Left ventricle myocardium inferior (tissue), 1 donor: Measurements from ENCODE around the gene CRYM. TPM values are rescaled to one million over a fixed set of nuclear protein-coding genes. Genes with fewer than 3 reads are reported as not detected.
"Not testable (repeated sequence)": the region's sequence is repeated elsewhere in the genome, so short reads cannot be mapped to it uniquely, and the experiment has no call there.

Experiments used
- DNase-seq: peaks from one replicate; pipeline ENCODE4 v3.0.0-alpha.2; 2020
- H3K27ac ChIP-seq: fragments of 200-600 bp; replicated peaks from 2 replicates; pipeline ENCODE4 v1.8.0; 2021
- H3K27me3 ChIP-seq: fragments of 200-600 bp; 2 replicates; pipeline ENCODE4 v1.8.0; 2021; ENCODE audit warnings: low read depth
- H3K36me3 ChIP-seq: fragments of 200-600 bp; 2 replicates; pipeline ENCODE4 v1.8.0; 2021
- H3K4me1 ChIP-seq: fragments of 200-600 bp; 2 replicates; pipeline ENCODE4 v1.8.0; 2021
- H3K4me3 ChIP-seq: fragments of 200-600 bp; 2 replicates; pipeline ENCODE4 v1.8.0; 2021; ENCODE audit warnings: mild to moderate bottlenecking, moderate library complexity
- H3K9me3 ChIP-seq: fragments of 200-600 bp; replicated peaks from 2 replicates; pipeline ENCODE4 v1.8.0; 2021
- CTCF ChIP-seq: fragments of 200-600 bp; IDR thresholded peaks from 2 replicates; pipeline ENCODE4 v1.8.0; 2021; ENCODE audit warnings: antibody characterized with exemption, mild to moderate bottlenecking, borderline replicate concordance
- intact Hi-C: fragments of 100-400 bp; cut with micrococcal nuclease; formaldehyde crosslinking; loops from one replicate; pipeline ENCODE4 v1.11.0; 2022
- total RNA-seq: library from RNA; stranded (reverse); fragmentation: NEBNext Ultra II Directional; extraction: Animal tissue kit (Norgen Biotek cat#: 25700); gene quantifications from one replicate; pipeline ENCODE4 v1.2.1, GENCODE V29; 2021
- donor health status: DM: no; HTN: yes; CAD: no; lungs with severe emphysema.

CRYM gene
- total RNA-seq, 1 donor from 2014 or later = 147 TPM

- Histone ChIP-seq H3K27ac (no peak overlapping the region), H3K4me3 (no peak overlapping the region), H3K36me3 (no peaks in the 10 kb centered on the region), H3K9me3 (no peaks in the 10 kb centered on the region), H3K27me3 (no peaks in the 10 kb centered on the region), H3K4me1 (no peaks in the 10 kb centered on the region)
- DNase-seq = no peak
- intact Hi-C loops = no loop called here
- TF ChIP-seq CTCF = no peak
Measured at GRCh38 chr16:21314339-21314738, 36.2 kb upstream of the CRYM start.

GRCh38 chr16:21312863-21313372 is 34.8 kb upstream of the CRYM start:
- H3K4me1 ChIP-seq, H3K27ac ChIP-seq, intact Hi-C loops, DNase-seq, H3K27me3 ChIP-seq, H3K36me3 ChIP-seq, H3K9me3 ChIP-seq, H3K4me3 ChIP-seq: not testable (repeated sequence)

- H3K27ac ChIP-seq, H3K27me3 ChIP-seq, DNase-seq, H3K9me3 ChIP-seq, H3K36me3 ChIP-seq, H3K4me3 ChIP-seq, intact Hi-C loops, H3K4me1 ChIP-seq: not testable (repeated sequence)
Measured at GRCh38 chr16:21312046-21312445, 34.0 kb upstream of the CRYM start.

GRCh38 chr16:21306712-21307111 is 28.6 kb upstream of the CRYM start:
- H3K27ac ChIP-seq, H3K27me3 ChIP-seq, H3K4me3 ChIP-seq, H3K36me3 ChIP-seq, intact Hi-C loops, DNase-seq, H3K4me1 ChIP-seq, H3K9me3 ChIP-seq: not testable (repeated sequence)

GRCh38 chr16:21302898-21303528 is 24.9 kb upstream of the CRYM start:
- no peaks in the 10 kb centered on the region for H3K36me3 ChIP-seq
- no peak overlapping the region for H3K27ac ChIP-seq
- intact Hi-C loops = no loop called here
- no peak overlapping the region for H3K4me3 ChIP-seq
- no peaks in the 10 kb centered on the region for H3K9me3 ChIP-seq
- H3K4me1 ChIP-seq = peaks cover 23% of the 10 kb centered on the region
- TF ChIP-seq CTCF = no peak
- no peaks in the 10 kb centered on the region for H3K27me3 ChIP-seq
- no peak for DNase-seq

- no peak for DNase-seq
- Histone ChIP-seq H3K27ac (no peak overlapping the region), H3K4me1 (peaks cover 23% of the 10 kb centered on the region), H3K27me3 (no peaks in the 10 kb centered on the region), H3K4me3 (peak overlapping the region; percentile 79), H3K9me3 (no peaks in the 10 kb centered on the region), H3K36me3 (no peaks in the 10 kb centered on the region)
- intact Hi-C loops = no loop called here
- TF ChIP-seq CTCF = no peak
Measured at GRCh38 chr16:21302454-21302853, 24.4 kb upstream of the CRYM start.

GRCh38 chr16:21301895-21302291 is 23.8 kb upstream of the CRYM start:
- intact Hi-C loops = no loop called here
- DNase-seq = no peak
- peak overlapping the region; percentile 85 for H3K27ac ChIP-seq

More at GRCh38 chr16:21301895-21302291, 23.8 kb upstream of the CRYM start:
- H3K4me3 ChIP-seq = peak overlapping the region; percentile 79
- no peaks in the 10 kb centered on the region for H3K36me3 ChIP-seq
- peaks cover 23% of the 10 kb centered on the region for H3K4me1 ChIP-seq
- TF ChIP-seq CTCF = no peak
- no peaks in the 10 kb centered on the region for H3K27me3 ChIP-seq
- H3K9me3 ChIP-seq = no peaks in the 10 kb centered on the region
